ENCODE results near the gene ARHGEF7. TPM values are rescaled to one million over a fixed set of nuclear protein-coding genes. Genes with fewer than 3 reads are reported as not detected.

Gene ARHGEF7
- total RNA-seq, 1 experiment from 2014 or later: 46.2 TPM

DNA sequence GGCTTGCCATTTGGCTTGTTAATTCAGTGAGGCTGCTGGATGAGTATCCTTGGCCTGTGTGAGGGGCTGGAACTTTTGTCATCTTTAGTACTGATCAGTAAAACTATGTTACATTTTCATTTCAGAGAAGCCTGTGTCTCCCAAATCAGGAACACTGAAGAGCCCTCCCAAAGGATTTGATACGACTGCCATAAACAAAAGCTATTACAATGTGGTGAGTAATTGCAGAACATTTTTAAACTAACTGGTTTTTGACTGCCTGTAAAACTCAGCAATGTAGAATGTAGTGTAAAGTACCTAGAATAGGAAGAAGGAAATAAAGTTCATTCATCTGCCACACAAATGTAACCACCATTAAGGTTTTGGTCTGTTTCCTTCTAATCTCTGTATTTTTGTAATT, 118.0 kb downstream of the ARHGEF7 start:
- H3K9me3 ChIP-seq (ENCODE audit: control insufficient read depth in 1 of 2, insufficient read depth in 1 of 2, low read depth in 1 of 2, low read length in 2 of 2): no peaks in the 10 kb centered on the region
- ChIA-PET POLR2A (no interaction called here), RAD21 (ENCODE audit: low non-redundant PET in 1 of 2, low total read pairs in 2 of 2, uncharacterized antibody in 2 of 2, unreplicated experiment in 2 of 2) (no interaction called here), CTCF (no interaction called here)
- no peaks in the 10 kb centered on the region for H3K4me1 ChIP-seq (ENCODE audit: control insufficient read depth in 1 of 2, insufficient read depth in 2 of 2, low read length in 2 of 2)
- no peak overlapping the region for H3K27ac ChIP-seq (ENCODE audit: low read depth, low read length)
- H3K9me2 ChIP-seq (ENCODE audit: insufficient read depth): no peaks in the 10 kb centered on the region
- no peak overlapping the region for H3K9ac ChIP-seq (ENCODE audit: low read length)
- no peak for DNase-seq (ENCODE audit: low read depth, low spot score)
- no peaks in the 10 kb centered on the region for H3K27me3 ChIP-seq (ENCODE audit: insufficient read depth, low read length)
- H2AFZ ChIP-seq (ENCODE audit: low read depth, low read length, poor library complexity, severe bottlenecking): no peak overlapping the region
- BruUV-seq (replicated peaks): no TSS peak
- TF ChIP-seq EZH2phosphoT487 (IDR thresholded peaks at IDR 0.05; ENCODE audit: borderline replicate concordance): no peak
- no peak for TF ChIP-seq ZNF274 (IDR thresholded peaks at IDR 0.05; ENCODE audit: low read depth, low read length)
- TF ChIP-seq YY1 (IDR thresholded peaks at IDR 0.05; ENCODE audit: extremely low read depth, insufficient replicate concordance, low read depth, low read length): no peak
- no peak for TF ChIP-seq SIN3A (IDR thresholded peaks at IDR 0.05; ENCODE audit: low read depth)
- no peak for TF ChIP-seq POLR2A (IDR thresholded peaks at IDR 0.05; ENCODE audit: borderline replicate concordance, extremely low read depth, insufficient read depth, insufficient read length)
- no peak for TF ChIP-seq JUND (IDR thresholded peaks at IDR 0.05)
- TF ChIP-seq REST (IDR thresholded peaks at IDR 0.05; ENCODE audit: low read depth): no peak
- no peak for TF ChIP-seq SRF (IDR thresholded peaks at IDR 0.05; ENCODE audit: low read depth)
- TF ChIP-seq MAX (IDR thresholded peaks at IDR 0.05): no peak
- TF ChIP-seq FOSL1 (IDR thresholded peaks at IDR 0.05; ENCODE audit: low read depth): no peak
- no peak for TF ChIP-seq EZH2 (IDR thresholded peaks at IDR 0.05)
- H3K79me2 ChIP-seq (ENCODE audit: insufficient read depth, low read length): peaks cover 38% of the 10 kb centered on the region
- no peak overlapping the region for H3K4me2 ChIP-seq (ENCODE audit: low read length)
- no peak for ATAC-seq
- no peak overlapping the region for H3K4me3 ChIP-seq (replicated peaks in 1 of 2; ENCODE audit: low read depth in 1 of 2, low read length in 2 of 2)
- intact Hi-C loops (cut with micrococcal nuclease): no loop called here
- H3K36me3 ChIP-seq (ENCODE audit: control insufficient read depth in 1 of 2, insufficient read depth in 2 of 2, low read length in 2 of 2): peaks cover 0 to 2% of the 10 kb centered on the region in 2 experiments; a peak in 1 of 4 replicates
- H4K20me1 ChIP-seq (ENCODE audit: insufficient read depth): no peaks in the 10 kb centered on the region
